GM23248 (cell line): ENCODE measurements around the gene SOBP.

Experiments used
- EZH2 ChIP-seq: fragments of 200-600 bp; sonication (generic); IDR thresholded peaks from 2 replicates; pipeline ENCODE4 v1.6.1; 2018; ENCODE audit warnings: antibody characterized with exemption, mild to moderate bottlenecking; ENCODE audit not compliant: insufficient read depth, poor library complexity, severe bottlenecking
- EZH2phosphoT487 ChIP-seq: fragments of 200-600 bp; sonication (generic); IDR thresholded peaks from 2 replicates; pipeline ENCODE4 v1.6.1; 2018; ENCODE audit warnings: antibody characterized with exemption, moderate library complexity, mild to moderate bottlenecking, low read depth; ENCODE audit not compliant: insufficient read depth

DNA sequence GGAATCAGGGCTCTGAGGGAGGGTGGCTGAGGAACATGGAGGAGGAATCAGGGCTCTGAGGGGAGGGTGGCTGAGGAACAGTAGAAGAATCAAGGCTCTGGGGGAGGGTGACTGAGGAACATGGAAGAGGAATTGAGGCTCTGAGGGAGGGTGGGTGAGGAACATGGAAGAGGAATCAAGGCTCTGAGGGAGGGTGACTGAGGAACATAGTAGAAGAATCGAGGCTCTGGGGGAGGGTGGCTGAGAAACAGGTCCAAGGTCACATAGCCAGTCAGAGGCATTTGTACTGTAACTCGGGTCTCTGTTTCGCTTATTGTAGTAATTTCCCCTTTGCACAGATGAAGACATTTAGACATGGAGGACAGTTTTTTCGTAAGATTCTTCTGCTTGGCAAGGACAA is 164.8 kb downstream of the SOBP start:
- TF ChIP-seq EZH2phosphoT487: no peak
- TF ChIP-seq EZH2: no peak
